GM21515 (cell line): Measurements from ENCODE around the gene MAP2K2.

Experiments
- ATAC-seq: cut with Tn5 transposase; IDR thresholded peaks from one replicate; pipeline ENCODE4 v1.9.1; 2021; ENCODE audit not compliant: unreplicated experiment

MAP2K2 gene

GRCh38 chr19:4045597-4046361 lies 78.1 kb downstream of the MAP2K2 start:
- ATAC-seq = no peak

DNA sequence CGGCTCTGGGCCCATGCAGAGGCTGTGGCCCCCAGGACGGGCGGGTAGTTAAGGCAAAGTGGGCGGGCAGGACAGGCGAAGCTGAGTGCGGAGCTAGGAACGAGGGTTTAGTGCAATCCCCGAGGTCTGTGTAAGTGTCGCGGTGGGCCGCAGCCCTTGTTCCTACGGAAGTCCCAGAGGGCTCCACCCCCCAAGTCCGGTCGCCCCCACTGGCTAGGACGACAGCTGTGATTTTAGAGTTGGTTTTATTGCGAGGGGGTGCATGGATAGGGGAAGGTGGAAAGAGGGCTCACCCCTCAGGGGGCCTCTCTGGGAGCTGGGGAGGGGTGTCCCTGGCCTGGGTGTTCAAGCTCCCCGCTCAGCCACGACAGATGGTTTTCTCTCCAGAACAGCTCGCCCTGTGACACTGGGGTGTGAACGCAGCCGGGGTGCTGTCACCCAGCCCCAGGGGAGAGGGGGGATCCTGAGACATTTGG lies 78.9 kb downstream of the MAP2K2 start:
- no peak for ATAC-seq

- no peak for ATAC-seq
Measured at GRCh38 chr19:4043966-4044715, 79.8 kb downstream of the MAP2K2 start.

DNA sequence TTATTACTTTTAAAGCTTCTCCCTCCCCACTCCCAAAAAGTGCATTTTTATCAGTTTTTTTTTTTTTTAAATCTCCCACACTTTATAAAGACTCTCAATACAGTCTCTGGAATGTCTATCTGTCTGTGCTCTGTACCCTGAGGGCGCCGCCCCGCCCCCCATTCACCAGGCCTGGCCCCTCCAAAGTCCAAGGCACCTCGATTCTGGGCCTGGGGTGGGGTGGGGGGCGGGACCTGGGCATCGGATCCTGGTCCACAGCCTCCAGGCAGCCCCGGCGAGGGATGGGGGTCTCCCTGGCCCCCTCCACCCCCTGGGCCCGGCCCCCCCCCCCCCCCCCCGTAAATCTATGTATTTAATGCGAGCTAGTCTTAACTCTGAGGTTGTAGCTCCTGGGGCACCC lies 80.5 kb downstream of the MAP2K2 start:
- ATAC-seq = no peak

DNA sequence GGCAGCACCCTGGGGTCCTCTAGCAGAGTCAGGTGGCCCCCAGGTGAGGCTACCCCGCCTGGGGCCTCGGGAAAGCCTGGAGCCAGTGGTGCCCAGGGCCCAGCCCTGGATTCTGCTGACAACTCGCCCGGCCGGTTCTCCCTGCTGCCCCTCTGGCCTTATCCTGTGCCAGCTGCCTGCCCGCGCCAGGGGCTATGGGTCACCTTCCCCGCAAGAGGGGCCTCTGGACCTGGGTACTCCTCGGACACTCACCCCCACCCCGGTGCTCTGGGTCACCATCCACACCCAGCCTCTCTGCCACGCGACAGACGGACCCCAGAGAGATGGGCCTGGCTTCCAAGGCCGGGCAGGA lies 81.2 kb downstream of the MAP2K2 start:
- ATAC-seq = no peak

- no peak for ATAC-seq
Measured at GRCh38 chr19:4042064-4042730, 81.7 kb downstream of the MAP2K2 start.
